Measurements from ENCODE around the gene SMTN. TPM values are rescaled to one million over a fixed set of nuclear protein-coding genes. Genes with fewer than 3 reads are reported as not detected.

SMTN gene
- total RNA-seq, 1 donor from 2014 or later = 51.7 TPM

DNA sequence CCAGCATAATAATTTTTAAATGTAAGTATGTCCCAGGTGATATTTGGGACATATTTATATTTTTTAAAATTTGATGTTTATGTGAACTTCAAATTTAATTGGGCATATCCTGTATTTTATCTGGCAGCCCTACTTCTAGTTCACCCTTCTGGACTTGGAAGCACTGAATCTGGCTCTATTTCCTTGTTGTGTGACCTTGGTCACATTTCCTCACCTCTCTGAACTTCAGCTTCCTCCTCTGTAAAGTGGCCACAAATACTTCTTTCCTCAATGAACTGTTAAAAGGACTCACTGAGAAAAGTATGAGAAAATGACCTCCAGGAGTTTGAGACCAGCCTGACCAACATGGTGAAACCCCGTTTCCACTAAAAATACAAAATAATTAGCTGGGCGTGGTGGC lies 70.8 kb downstream of the SMTN start:
- DNase-seq (ENCODE audit: low read depth) = no peak
- TF ChIP-seq, protein P1, sequence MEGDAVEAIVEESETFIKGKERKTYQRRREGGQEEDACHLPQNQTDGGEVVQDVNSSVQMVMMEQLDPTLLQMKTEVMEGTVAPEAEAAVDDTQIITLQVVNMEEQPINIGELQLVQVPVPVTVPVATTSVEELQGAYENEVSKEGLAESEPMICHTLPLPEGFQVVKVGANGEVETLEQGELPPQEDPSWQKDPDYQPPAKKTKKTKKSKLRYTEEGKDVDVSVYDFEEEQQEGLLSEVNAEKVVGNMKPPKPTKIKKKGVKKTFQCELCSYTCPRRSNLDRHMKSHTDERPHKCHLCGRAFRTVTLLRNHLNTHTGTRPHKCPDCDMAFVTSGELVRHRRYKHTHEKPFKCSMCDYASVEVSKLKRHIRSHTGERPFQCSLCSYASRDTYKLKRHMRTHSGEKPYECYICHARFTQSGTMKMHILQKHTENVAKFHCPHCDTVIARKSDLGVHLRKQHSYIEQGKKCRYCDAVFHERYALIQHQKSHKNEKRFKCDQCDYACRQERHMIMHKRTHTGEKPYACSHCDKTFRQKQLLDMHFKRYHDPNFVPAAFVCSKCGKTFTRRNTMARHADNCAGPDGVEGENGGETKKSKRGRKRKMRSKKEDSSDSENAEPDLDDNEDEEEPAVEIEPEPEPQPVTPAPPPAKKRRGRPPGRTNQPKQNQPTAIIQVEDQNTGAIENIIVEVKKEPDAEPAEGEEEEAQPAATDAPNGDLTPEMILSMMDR (IDR thresholded peaks at IDR 0.05; ENCODE audit: insufficient read depth, low read length, poor library complexity, severe bottlenecking) = no peak
- Histone ChIP-seq H3K4me3 (ENCODE audit: low read depth, low read length) (no peak overlapping the region), H3K36me3 (ENCODE audit: control insufficient read depth, insufficient read depth, low read length) (no peaks in the 10 kb centered on the region), H3K27me3 (ENCODE audit: control insufficient read depth, insufficient read depth, low read length) (no peaks in the 10 kb centered on the region)

DNA sequence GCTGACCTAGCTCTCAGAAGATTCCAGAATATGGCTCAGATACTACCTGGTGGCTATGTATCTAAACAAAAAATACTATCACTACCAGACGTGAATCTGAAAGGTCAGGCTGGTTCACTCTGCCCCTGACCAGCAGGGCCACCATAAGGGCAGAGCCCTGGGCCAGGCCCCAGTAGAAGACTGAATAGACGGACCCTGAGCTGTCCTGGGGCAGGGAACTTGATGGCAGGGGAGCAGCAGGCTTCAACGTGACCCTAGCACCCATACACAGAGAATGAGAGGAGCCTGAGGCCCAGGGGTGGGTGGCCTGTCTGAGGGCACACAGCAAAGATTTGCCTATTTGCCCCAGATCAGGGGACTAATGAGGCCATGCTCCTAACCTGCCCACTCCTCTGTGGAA lies 72.2 kb downstream of the SMTN start:
- Histone ChIP-seq H3K4me3 (ENCODE audit: low read depth, low read length) (no peak overlapping the region), H3K36me3 (ENCODE audit: control insufficient read depth, insufficient read depth, low read length) (no peaks in the 10 kb centered on the region), H3K27me3 (ENCODE audit: control insufficient read depth, insufficient read depth, low read length) (no peaks in the 10 kb centered on the region)
- TF ChIP-seq, protein P1 (IDR thresholded peaks at IDR 0.05; ENCODE audit: insufficient read depth, low read length, poor library complexity, severe bottlenecking) = no peak
- no peak for DNase-seq (ENCODE audit: low read depth)

Other genes with a start within 250 kb of the SMTN start
- gene MORC2, start 112.5 kb upstream of the SMTN start, total RNA-seq = 30.8 and 35.1 TPM in 2 replicates
- 68.7 and 72.5 TPM in 2 replicates for gene TUG1, start 112.1 kb upstream of the SMTN start, total RNA-seq
- gene SELENOM, start 26.2 kb downstream of the SMTN start, total RNA-seq = 55.2 and 60.4 TPM in 2 replicates
- gene INPP5J, start 41.6 kb downstream of the SMTN start, total RNA-seq = 5.5 and 5.6 TPM in 2 replicates
- gene PLA2G3, start 59.2 kb downstream of the SMTN start, total RNA-seq = 0.46 and 0.48 TPM in 2 replicates
- gene RNF185, start 78.9 kb downstream of the SMTN start, total RNA-seq = 49.6 and 53.2 TPM in 2 replicates
- gene LIMK2, start 131.0 kb downstream of the SMTN start, total RNA-seq = 37.2 and 41.4 TPM in 2 replicates
- gene PIK3IP1, start 211.2 kb downstream of the SMTN start, total RNA-seq = 14.0 and 17.5 TPM in 2 replicates